GM12873 (cell line): ENCODE data around the gene B4GALT2.

Source experiments
- TF ChIP-seq, protein P1 (sequence below): IDR thresholded peaks from 2 replicates; pipeline ENCODE4 v1.5.1; 2012; ENCODE audit warnings: low read depth, mild to moderate bottlenecking, moderate library complexity, low read length, control low read depth; ENCODE audit not compliant: insufficient read depth; ENCODE audit errors: missing control alignments

Gene B4GALT2

DNA sequence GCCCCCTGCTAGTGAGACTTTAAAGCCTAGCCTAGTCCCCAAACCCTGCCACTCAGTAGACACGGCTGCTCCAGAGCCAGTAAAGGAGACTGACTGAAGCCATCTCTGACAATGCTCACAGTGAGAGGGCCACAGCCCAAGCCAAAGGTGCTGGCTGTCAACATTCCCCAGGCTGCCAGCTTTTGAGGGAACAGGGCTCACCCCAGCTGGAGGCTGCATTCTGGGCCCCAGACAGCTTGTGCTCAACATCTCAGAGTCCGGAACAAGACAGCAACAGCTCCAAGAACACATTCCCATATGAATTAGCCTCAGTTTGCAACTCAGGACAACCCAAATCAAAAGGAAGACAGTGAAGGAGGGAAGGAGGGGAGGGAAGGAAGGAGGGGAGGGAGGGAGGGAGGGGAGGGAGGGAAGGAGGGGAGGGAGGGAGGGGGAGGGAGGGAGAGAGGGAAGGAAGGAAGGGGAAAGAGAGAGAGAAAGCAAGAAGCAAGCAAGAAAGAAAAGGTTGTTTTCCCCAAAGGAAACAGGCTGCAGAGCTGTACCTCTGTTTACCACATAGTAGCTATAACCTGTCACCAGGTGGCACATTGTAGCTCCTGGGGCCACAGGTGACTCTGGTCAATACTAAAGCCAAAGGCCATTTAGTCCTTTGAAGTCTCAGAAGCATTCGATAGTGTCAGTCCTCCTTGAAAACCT is 40.0 kb upstream of the B4GALT2 start:
- TF ChIP-seq, protein P1, sequence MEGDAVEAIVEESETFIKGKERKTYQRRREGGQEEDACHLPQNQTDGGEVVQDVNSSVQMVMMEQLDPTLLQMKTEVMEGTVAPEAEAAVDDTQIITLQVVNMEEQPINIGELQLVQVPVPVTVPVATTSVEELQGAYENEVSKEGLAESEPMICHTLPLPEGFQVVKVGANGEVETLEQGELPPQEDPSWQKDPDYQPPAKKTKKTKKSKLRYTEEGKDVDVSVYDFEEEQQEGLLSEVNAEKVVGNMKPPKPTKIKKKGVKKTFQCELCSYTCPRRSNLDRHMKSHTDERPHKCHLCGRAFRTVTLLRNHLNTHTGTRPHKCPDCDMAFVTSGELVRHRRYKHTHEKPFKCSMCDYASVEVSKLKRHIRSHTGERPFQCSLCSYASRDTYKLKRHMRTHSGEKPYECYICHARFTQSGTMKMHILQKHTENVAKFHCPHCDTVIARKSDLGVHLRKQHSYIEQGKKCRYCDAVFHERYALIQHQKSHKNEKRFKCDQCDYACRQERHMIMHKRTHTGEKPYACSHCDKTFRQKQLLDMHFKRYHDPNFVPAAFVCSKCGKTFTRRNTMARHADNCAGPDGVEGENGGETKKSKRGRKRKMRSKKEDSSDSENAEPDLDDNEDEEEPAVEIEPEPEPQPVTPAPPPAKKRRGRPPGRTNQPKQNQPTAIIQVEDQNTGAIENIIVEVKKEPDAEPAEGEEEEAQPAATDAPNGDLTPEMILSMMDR = no peak

DNA sequence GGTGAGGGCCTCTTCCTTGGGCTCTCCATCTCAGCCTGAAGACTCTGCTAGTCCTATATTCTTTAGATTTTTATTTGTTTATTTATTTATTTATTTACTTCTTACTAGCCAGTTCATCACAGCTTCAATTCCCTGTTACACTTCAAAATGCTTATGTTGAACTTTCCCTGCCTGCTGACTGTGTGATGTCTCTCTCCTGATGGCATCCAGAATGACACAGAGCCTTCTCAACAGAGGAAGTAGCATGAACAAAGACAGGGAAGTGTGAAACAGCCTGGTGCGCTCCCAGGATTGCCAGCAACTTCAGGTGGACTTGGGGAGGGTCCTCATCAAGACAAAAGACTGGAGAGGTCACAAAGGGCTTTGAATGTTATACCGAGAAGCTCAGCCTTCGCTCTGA is 36.6 kb upstream of the B4GALT2 start:
- TF ChIP-seq, protein P1 = no peak

DNA sequence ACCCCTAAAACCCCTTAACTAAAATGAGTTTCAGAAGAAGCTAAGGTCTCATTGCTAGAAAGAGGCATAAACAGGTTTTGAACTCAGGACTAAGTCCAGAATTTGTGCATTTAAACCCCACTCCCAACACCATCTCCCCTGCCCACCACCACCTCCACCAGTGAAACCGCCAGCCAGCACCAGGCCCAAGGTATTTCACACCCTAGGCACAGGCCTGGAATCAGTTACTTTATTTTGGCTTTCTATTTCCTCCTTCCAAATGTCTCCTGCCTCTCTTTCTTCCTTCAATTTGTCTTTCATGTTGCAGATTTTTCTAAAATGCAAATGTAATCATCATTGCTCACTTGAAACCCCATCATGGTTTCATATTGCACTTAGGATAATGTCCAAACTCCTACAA is 34.1 kb upstream of the B4GALT2 start:
- TF ChIP-seq, protein P1 = no peak

DNA sequence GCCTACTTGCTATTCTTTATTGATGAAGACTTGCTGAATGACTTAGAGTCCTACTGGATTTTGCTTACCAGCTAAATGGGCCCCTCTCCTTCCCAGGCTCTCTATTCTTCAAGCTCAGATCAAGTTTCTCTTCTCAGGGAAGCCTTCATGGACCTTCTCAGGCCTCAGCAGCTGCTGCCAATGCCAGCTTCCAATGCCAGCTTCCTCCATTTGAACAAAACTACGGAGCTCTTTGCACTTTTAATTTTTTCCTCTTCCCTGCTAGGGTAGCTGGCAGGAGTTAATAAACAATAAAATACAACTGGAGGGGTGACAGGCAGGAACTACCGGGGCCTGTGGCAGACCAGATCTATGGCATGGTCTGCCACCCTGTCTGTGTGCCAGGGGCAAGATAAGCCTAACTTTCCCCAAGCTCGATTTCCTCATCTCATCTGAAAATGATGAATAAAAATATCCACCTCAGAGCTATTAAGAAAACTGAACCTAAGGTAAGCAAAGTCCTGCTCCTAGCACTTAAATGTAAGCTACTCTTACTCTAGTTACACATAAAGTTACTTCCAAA is 33.3 kb upstream of the B4GALT2 start:
- TF ChIP-seq, protein P1 = no peak

DNA sequence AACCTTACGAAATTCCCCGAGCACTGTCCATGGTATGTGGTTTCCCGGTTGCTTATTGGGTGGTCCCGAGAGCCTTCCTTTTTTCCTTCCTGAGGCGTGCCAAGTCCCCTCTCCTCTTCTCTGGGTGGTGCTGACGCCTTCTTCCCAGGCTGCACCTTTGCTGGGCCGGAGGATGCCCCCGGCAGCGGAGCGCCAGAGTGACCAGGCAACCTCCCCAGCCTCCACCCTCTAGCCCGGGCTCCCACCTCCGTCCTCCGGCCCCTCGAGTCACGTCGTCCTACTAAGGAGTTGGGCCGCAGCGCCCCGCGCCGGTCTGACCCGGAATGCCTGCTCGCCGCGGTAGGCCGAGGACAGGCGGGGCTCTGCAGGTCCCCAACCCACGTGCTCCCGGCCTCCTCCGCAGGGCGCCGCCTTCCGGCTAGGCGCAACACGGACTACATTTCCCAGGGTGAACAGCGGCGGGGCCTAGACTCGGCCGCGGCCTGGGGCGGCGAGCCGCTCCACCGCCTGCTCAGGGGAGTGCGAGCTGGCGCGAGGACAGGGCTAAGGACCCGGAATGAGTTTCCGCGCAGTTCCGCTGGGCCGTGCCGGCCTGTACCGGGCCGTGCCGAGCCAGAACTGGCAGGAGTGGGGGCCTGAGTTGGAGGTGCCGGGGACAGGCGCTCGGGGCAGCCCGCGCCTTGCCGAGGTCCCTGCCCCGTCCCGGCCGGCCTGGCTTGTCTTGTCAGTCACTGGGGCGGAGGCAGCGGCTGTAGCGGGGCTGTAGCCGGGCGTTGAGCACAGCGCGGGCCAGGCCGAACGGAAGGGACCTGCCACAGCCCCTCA is 32.6 kb upstream of the B4GALT2 start, which contains the start of gene IPO13:
Gene IPO13, plus strand, starts transcription at position 715 of the 825 bp plus-strand sequence. CDS start 651 bp downstream, outside the sequence.
- TF ChIP-seq, protein P1 = peak; percentile 75

GRCh38 chr1:43947061-43947873 is 31.7 kb upstream of the B4GALT2 start:
- TF ChIP-seq, protein P1 = no peak
